Neural cell (in vitro differentiated cells): Measurements from ENCODE around the gene XYLT2.

ENCODE experiments used
- CTCF ChIP-seq: fragments of 450-650 bp; IDR thresholded peaks from 2 replicates; pipeline ENCODE4 v1.5.1; 2014; ENCODE audit warnings: antibody characterized with exemption, mild to moderate bottlenecking, moderate library complexity; ENCODE audit not compliant: poor library complexity, severe bottlenecking
- MXI1 ChIP-seq: fragments of 450-650 bp; conservative IDR thresholded peaks from 2 replicates; pipeline ENCODE4 v1.6.1; 2014; ENCODE audit warnings: antibody characterized with exemption, mild to moderate bottlenecking; ENCODE audit not compliant: poor library complexity, severe bottlenecking
- POLR2AphosphoS5 ChIP-seq: IDR thresholded peaks from 2 replicates; pipeline ENCODE4 v1.6.1; 2012
- RAD21 ChIP-seq: fragments of 450-650 bp; conservative IDR thresholded peaks from 2 replicates; pipeline ENCODE4 v1.6.1; 2014; ENCODE audit warnings: antibody characterized with exemption, mild to moderate bottlenecking, moderate library complexity
- REST ChIP-seq: IDR thresholded peaks from 2 replicates; pipeline ENCODE4 v1.6.1; 2012; ENCODE audit warnings: borderline replicate concordance

- TF ChIP-seq POLR2AphosphoS5: no peak
- no peak for TF ChIP-seq CTCF
- TF ChIP-seq RAD21: no peak
- TF ChIP-seq REST: no peak
- TF ChIP-seq MXI1: no peak
Observed at GRCh38 chr17:50393700-50394099, 47.8 kb downstream of the XYLT2 start.
